Stimulated activated CD4-positive, alpha-beta T cell treated with anti-CD3 and anti-CD28 coated beads, TNF-alpha, amount 100 ng/mL, for 4 hours (primary cell): ENCODE results near the gene ERICH4.
A peak's percentile ranks its signal among the peaks of the same experiment; 100 is the strongest.

Source experiments
- DNase-seq, 3 experiments: peaks; one replicate each; pipeline ENCODE4 v3.0.0-alpha.2; 2020; ENCODE audit warnings: low read depth in 3 of 3

Gene ERICH4

DNA sequence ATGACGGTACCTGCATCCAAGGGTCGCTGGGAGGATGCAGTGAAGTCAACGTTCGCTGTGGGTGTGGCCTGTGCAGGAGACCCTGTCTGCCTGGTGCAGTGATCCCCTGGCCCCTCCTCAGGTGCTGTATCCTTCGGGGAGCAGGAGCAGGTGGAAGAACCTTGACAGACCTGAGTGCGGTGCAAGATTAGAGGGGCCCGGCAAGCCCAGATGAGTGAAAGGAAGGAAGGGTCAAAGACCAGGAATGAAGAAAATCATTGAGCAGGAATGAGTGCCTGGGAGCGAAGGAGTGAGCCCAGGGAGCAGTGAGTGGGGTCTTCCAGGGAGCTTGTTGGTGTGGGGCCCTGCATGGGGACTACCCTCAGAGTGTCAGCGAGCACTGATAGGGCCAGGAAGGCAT is 28.5 kb upstream of the ERICH4 start:
- DNase-seq, result no peak

DNA sequence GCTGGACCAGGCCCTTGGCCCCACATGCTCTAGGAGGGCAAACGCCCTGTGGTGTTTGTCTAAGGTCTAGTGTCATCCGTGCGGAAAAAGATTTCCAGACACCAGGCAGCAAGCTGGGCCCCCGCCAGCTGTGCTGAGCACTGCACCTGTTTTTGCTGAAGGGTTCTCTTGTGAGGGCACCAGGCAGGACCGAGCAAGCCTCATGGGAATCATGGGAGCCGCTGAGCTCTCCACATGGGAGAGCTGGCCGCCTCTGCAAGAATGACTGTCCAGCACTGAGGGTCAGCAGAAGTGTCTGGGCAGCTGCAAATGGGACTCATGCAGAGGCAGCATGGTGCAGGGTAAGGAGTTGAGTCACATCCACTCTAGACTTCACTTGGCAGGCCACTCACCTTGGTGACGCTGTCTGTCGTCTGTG is 27.8 kb upstream of the ERICH4 start:
- DNase-seq, result no peak

DNA sequence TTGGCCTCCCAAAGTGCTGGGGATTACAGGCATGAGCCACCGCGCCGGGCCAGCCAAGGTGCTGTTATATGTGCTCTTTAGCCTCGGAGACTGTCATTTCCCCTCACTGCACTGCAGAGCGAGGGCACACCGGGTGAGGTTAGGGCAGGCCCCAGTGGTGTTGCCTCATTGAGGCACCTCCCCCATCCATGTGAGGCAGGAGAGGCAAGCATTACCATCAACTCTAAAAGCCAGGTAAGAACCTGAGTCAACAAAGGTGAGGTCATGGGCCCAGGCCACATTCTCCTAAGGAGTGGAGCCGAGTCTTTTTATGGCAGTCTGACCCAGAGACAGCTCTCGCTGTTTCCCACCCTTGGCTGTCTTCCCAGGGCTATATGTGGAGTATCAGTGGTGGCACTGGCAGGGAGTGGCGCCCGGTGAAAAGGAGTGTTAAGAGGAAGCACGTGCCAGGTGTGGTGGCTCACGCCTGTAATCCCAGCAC is 26.7 kb upstream of the ERICH4 start:
- no peak for DNase-seq

DNA sequence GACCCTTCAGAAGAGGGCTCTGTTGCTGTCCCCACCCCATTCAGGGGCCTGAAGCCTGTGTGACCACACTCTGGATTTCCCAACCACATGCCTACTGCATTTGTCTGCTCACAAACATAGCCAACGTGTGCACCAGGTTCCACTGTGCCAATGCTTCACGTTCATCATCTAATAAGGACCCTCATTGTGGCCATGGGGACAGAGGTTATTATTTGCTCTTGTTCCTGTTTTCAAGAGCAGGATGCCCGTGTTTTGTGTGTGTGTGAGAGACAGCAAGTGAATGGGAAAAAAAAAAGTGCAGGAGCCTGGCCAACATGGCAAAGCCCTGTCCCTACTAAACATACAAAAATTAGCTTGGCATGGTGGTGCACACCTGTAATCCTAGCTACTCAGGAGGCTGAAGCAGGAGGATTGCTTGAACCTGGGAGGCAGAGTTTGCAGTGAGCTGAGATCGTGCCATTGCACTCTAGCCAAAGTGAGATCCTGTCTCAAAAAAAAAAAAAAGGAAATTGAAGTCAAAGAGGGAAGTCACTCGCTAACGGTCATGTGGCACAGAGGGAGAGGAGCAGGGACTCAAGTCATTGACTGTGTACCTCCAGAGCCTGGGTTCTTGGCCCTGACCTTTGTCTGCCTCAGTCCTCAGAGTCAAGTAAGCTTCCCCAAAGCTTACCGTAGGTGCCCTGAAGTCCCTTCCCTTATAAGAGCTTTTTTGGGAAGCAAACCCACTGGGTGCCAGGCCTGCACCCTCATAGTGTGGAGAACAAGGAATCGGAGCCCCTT is 22.7 kb upstream of the ERICH4 start:
- DNase-seq, result no peak

DNA sequence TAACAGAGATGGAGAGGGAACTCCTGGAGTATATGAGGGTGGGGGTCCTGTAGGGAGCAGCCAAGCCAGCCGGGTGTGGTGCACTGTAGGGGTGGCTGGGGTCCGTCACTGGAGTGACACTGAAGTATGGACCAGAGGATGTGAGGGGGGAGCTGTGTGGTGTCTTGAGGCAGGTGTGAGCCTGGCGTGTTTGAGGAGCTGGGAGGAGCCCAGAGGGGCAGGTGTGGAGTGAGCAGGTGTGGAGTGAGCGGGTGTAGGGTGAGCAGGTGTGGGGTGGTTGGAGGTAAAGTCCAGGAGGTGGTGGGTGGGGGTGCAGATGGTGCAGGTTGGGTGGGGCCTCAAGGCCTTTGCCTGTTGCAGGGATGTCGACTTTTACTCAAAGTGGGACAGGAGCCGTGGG is 21.6 kb upstream of the ERICH4 start:
- no peak for DNase-seq

DNA sequence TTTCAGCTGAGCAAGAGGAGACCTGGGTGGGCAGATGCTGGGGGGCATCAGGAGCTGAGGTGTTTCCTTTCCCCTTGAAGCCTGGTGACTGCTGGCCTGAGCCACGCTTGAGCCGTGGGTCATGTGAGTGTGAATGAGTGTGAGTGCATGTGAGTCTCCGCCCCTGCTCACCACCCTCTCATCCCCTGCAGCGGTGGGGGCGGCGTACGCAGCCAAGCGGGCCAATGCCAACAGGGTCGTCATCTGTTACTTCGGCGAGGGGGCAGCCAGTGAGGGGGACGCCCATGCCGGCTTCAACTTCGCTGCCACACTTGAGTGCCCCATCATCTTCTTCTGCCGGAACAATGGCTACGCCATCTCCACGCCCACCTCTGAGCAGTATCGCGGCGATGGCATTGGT is 21.0 kb upstream of the ERICH4 start:
- no peak for DNase-seq

DNA sequence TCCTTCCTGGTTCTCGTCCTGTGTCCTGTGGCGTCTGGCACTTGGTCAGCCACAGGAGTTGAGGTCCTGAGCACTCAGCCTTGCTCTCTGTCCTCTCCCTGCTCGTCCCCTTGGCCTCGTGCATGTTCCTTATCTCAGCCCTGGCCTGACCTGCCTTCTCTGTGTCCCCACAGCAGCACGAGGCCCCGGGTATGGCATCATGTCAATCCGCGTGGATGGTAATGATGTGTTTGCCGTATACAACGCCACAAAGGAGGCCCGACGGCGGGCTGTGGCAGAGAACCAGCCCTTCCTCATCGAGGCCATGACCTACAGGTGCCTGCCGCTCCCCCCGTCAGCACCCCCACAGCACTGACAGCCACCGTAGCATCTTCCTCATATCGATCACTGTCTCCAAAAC is 20.5 kb upstream of the ERICH4 start:
- DNase-seq, result no peak

DNA sequence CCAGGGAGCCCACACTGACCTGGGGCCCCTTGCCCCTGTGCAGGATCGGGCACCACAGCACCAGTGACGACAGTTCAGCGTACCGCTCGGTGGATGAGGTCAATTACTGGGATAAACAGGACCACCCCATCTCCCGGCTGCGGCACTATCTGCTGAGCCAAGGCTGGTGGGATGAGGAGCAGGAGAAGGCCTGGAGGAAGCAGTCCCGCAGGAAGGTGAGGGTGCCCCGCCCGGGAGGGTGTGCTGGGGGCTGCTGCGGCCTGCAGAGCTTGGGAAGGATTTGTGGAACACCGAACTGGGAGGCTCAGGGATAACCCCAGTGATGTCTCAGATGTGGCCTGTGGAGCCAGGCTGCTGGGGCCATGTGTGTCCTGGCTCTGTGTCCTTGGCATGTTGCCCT is 20.0 kb upstream of the ERICH4 start:
- no peak for DNase-seq

DNA sequence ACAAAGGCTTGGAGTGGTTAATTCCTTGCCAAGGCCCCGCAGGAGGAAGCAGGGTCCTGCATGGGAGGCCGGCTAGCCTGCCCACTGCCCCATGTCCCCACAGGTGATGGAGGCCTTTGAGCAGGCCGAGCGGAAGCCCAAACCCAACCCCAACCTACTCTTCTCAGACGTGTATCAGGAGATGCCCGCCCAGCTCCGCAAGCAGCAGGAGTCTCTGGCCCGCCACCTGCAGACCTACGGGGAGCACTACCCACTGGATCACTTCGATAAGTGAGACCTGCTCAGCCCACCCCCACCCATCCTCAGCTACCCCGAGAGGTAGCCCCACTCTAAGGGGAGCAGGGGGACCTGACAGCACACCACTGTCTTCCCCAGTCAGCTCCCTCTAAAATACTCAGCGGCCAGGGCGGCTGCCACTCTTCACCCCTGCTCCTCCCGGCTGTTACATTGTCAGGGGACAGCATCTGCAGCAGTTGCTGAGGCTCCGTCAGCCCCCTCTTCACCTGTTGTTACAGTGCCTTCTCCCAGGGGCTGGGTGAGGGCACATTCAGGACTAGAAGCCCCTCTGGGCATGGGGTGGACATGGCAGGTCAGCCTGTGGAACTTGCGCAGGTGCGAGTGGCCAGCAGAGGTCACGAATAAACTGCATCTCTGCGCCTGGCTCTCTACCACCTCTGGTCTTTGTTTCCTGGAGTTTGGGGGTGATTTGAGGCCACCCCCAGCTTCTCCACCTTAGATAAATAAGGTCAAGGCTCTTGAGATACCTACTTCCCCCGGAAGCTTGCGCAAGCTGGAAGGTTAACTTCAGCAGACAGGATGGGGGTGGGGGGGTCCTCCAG is 18.4 kb upstream of the ERICH4 start:
- DNase-seq, result no peak

DNA sequence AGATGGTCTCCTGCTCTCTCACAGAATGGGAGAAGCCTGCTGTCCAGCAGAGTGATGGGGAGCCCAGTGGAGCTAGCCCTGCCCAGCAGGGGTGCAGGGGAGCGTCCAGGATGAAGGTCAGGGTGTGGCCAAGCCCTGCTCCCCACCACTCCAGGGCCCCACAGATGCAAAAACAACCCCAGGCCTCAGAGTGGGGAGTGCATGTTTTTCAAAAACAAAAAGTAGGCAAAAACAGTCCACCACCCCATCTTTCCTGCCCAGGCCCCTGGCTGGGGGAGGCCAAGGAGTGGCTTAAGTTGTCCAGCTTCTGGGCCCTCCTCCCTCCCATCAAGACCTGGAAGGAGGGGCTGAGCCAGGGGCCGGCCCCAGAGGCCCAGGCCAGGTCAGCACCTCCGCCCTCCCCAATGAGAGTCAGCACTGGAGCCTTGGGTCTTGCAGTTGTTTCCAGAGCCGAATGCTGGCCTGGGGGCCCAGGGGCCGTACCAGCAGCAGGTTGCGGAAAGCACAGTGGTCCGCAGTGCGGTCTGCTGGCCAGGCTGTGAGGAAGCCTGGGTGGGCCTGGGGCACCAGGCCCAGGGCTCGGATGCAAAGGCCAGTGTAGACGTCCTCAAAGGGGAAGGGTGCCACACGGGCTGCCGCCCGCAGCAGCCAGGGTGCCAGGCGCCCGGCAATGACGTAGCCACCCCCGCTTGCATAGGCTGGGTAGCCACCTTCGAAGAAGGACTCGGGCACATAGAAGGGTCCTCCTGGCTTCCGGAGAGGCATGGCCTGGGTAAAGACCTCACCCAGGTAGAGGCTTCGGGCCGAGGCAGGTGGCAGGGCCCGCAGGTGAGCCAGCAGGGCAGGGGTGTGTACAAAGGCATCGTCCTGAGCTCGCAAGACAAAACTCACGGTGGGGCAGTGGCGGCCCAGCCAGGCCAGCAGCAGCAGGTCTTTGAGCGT is 17.5 kb upstream of the ERICH4 start:
- DNase-seq, result no peak

DNA sequence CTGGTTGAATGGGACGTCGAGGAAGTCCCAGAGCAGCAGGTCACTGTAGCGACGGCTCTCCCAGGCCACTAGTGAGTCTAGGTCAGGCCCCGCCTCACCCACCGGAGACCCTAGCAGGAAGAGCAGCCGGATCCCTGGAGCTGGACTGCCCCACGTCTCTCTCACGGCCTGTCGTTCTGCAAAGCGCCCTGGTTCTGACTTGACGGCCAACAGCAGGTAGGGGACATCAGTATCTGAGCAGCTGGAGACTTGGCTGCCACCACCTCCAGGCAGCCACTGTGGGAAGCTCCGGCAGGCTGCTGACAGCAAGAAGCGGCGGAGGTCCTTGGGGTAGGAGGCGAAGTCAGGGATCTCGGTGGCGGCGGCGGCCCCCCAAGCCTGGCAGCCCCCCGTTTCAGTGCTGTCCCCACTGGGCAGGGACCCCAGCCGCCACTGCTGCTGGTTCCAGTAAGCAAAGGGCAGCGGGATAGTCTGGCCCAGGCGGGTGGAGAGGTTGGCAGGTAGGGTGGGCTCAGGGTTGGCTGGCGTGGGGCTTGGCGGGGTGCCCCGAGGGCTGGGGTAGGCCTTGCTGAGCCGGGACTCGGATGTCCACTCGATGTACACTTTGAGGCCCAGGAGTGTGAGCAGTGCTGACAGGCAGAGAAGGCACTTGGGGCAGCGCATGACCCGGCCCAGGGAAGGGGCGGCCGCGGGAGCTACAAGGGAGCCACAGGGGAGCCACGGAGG is 16.7 kb upstream of the ERICH4 start:
- no peak for DNase-seq

DNA sequence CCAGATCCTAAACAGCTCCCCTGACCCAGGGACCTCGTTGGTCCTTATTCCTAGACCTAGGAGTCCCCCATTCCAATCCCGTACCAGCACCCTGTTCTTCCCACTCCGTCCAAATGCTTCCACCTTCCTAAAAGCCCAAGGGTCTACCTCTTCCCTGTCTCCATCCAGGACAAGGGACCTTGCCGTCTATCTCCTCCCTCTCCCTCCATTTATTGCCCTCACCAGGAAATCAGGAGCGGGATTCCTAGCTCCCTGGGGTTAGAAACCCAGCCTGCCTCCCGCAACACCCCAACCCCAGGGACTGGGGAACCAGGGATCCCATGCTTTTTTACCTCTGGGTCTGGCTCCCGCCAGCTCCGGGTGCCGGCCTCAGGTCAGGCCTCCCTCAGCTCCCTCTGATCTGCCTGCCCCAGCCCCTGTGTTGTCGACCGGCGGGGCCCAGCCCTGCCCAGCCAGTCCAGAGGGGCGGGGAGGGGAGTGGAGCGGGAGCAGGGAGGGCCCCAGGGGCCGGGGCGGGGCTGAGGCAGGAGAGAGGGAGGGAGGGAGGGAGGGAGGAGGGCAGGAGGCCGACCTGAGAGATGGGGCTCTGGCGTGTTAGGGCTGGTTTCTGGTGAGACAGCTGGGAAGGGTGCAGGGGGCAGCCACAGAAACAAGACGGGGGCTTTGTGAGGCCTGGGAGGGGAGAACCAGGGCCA is 15.9 kb upstream of the ERICH4 start, which contains the start of gene B3GNT8:
Gene B3GNT8, minus strand, starts transcription at position 423 of the 695 bp plus-strand sequence. CDS start 596 bp downstream, outside the sequence.
- DNase-seq, result peak in 1 of 3 experiments; percentile 15

DNA sequence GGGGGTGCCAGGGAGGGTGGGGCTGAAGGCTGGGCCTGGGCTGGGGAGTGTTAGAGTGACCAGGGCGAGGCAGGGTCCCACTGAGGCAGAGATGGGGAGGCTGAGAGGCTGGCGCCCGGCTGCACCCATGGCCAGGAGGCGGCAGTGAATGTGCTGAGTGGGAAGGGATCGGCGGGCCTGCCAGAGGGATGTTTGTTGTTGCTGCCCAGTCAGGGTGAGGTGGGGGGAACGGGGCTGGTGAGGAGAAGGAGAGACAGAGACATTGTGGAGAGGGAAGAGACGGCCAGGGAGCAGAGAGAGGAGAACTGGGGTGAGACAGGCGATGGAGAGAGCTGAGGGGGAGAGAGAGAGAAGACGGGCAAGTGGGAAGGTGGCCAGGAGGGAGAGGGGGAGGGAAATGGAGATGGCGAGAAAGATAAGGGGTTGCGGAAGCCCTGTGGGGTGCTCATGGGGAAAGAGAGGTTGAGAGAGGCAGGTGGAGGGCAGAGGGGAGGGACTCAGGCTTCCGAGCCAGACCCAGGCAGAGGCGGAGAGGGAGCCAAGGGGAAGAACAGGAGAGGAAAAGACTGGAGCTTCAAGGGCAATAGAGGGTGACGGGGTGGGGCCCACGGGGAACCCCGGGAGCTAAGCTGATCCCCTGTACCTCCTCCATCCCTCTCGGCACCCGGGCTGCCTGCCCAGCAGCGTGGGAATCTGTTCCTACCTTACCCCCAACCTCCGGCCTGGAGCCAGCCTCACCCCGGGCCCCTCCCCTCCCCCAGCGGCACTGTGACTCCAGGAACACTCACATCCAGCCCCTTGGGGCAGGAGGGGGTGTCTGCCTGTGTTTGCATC is 15.1 kb upstream of the ERICH4 start:
- peak in 1 of 3 experiments; percentile 9 for DNase-seq

DNA sequence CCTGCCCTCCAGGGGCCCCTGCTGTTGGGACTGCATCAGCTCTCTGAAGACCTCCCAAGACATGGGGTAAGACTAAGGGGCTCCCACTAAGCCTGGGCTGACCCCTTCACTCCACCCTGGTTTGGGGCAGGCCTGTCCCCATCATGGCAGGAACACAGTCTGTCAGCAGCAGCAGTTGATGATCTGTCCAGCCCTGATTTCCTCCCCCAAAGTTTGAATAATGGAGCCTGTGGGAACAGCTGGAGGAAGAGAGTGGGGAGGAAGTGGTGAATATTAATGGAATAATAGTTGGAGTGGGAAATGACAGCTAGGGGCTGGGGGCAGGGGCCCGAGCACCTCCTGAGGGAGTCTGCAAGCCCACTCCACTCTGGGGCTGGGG is 14.5 kb upstream of the ERICH4 start:
- no peak for DNase-seq

DNA sequence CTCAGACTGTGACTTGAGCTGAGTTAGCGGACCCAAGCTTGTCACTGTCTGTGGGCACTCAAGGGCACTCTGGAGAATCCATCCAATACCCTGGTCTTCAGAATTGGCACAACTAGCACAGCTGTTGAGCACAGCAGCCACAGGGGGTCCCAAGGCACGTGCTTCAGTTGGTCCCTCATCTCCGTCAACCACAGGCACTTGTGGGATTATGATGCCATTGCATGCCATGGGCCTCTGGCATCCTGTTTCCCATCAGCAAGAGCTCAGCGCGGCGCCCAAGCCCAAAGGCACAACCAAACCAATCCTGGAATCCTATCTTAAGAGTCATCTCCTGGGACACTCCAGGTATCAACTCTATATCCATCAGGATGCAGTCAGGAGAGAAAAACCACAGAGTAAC is 12.0 kb upstream of the ERICH4 start:
- no peak for DNase-seq

DNA sequence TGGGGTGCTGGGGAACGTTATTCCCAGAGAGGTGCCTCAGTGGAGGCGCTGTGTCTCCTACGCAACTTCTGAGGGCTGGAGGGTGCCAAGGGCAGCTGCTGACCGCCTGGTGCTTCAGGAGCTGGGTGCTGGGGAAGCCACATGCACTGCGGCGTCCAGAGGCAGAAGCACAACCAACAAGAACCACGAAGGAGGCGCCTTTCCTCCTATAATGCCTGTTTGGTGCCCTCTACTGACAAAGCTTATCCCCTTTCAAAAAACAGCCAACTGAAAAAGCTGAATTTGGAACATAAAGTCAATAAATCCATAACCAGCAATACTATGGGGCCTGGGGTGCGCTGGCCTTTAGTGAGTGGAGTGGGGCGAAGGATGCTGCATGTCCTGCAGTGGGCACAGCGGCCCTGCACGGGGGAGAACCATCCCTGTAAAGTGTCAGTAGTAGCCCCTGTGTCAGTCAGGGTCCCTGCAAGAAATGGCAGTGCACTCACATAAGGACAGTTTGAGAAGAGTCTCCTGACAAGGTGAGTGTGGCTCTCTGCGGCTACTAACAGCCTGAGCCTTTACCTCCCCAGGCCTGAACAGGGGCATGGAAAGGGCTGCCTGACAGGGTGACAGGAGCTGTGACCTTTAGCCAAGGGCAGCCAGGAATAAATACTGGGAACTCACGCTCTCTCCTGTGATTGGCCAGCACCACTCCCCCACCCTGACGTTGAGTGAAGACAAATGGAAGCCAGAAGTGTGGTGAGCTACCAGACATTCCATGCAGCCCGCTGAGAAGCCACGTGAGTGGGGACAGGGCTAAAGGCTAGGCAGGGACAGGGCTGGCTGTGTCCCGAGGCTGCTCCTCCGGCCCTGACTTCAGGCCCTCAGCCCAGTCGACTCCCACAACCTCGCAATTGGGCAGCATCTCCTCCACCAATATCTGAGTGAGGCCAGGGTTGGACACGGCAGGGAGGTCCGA is 11.2 kb upstream of the ERICH4 start:
- DNase-seq, result no peak

DNA sequence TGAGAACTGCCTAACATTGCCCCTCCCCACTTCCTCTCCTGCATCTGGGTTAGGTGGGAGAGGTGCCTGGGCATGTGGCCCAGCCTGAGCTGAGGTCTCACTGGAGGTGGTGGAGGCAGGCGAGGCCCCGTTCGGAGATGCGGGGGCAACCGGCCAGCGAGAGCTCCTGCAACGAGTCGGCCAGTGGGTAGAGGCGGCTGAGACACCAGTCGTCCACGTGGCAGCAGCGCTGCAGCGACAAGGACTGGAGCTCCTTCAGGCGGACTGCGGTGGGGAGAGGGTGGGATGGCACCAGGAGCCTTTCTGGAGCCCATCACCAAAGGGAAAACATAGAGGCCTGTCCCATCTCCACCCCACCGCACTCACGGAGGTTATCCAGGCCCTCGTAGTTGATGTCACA is 9.8 kb upstream of the ERICH4 start:
- no peak for DNase-seq

DNA sequence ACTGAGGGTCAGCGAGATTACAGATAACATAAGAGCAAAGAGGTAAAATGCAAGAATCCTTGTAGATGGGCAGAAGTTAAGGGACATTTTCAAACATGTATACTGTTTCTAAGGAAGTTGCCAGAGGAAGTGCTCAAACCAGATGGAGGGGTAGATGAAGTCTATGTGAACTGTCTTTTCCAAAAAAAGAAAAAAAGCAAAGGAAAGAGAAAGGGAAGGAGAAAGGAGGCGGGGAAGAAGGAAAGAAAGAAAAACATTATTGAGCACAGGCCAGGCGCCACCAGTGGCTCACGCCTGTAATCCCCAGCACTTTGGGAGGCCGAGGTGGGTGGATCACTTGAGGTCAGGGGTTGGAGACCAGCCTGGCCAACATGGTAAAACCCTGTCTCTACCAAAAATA is 8.5 kb upstream of the ERICH4 start:
- DNase-seq, result no peak
